GM19438 (cell line): ENCODE results near the gene DLX2.

ENCODE experiments used
- ATAC-seq: cut with Tn5 transposase; IDR thresholded peaks from one replicate; pipeline ENCODE4 v1.9.1; 2021; ENCODE audit warnings: low read depth; ENCODE audit not compliant: unreplicated experiment

DLX2 gene

DNA sequence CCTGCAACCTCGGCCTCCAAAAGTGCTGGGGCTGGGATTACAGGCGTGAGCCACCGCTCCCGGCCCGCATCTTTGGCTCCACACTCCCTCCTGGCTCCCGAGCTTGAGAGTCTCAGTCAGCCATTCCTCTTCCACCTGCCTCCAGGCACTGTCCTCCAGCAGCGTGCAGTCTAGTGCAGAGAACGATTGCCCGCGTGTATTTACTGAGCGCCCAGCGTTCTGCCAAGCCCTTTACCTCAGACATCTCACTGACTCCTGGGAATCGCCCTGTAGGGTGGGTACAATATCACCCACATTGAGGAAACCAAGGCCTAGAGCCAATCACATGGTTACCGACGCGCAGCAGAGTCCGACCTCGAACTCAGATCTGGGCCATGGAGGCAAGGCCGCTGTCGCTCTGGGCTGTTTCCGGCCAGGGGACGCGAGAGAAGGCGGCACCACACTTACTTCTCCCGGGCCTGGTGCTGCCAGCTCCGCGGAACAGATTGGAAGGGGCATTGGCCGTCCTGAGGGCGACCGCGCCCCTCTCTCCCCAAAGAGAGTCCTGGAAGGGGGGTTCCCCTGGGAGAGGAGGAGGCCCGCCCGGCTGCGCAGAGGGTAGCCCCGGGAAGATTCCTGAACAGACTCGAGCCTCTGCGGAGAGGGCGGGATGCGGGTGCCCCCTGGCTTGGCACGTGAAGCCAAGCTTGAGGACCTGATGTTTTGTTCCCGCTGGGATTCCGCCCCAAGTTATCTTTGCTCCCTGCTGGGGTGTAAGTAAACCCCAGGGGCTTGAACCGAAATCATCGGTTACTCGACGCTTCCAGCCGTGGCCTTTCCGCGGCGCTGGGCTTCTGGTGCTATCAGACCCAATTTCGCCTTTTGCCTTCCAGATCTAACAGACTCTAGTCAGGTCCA, 5.2 kb upstream of the DLX2 start:
- no peak for ATAC-seq

DNA sequence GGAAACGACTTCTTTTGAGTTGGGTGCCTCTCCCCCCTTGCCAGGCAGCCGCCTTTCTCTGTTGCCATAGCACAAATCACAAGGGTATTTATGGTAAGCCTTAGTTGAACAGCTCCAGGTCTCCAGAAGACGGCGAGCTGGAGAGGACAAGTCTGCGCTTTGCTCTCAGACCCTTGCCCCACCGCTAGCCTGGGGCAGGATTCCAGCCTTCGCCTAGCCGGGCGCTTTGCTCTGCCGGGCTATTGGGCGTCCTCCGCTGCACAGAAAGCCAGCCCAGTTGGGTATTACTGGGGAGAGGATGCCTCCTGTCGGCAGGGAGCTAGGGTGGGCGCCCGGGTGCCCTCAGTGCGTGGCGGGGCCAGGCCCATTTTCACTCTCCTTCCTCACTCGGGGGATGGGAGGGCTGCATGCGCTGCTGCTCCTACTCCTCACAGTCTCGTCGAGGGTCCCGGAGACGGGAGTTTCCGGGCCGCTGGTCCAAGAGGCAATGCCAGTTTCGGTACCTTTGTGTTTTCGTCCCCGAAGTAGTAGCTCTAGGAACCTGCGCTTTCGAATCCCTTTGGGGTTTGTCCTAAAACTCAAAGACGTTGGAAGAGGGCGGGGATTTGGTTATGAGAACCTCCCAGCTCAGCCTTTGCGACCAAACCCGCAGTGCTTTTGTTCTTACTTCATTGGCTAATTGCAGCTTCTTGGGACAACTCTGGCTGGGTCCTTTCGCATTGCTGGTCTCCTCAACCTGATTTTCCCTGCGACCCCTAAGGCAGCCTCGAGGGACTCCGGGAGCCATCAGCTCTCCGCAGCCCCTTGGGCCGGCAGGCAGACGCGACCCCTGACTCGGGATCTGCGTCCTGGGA, 3.6 kb upstream of the DLX2 start:
- ATAC-seq = no peak

DNA sequence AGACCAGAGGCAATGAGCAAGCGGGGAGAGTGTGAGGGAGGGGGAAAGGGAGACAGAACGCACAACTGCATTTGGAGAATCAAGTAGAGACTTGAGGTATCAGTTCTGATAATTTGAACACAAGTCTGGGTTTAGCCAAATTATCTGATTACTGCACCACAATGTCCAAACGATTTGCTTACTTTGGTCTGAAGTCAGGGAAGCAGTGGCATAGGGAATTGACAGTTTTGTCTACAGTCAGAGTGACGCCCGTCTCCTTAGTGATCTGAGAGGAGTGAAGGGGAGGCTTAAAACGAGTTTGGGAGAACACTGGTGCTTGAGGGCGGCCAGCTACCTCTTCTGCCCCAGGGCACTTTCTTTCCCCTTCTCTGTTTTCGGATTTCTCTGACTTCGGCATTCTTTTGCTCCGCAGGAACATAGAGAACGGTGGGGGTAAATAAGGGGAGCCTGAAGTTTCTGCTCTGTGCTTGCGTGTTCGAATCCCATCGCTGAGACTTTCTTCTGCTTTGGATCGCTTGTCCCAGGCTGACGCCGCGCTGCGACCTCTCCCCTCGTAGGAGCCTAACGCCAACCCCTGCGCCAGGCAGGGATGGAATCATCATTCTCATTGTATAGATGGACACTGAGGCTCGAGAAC, 2.9 kb upstream of the DLX2 start:
- ATAC-seq = no peak

DNA sequence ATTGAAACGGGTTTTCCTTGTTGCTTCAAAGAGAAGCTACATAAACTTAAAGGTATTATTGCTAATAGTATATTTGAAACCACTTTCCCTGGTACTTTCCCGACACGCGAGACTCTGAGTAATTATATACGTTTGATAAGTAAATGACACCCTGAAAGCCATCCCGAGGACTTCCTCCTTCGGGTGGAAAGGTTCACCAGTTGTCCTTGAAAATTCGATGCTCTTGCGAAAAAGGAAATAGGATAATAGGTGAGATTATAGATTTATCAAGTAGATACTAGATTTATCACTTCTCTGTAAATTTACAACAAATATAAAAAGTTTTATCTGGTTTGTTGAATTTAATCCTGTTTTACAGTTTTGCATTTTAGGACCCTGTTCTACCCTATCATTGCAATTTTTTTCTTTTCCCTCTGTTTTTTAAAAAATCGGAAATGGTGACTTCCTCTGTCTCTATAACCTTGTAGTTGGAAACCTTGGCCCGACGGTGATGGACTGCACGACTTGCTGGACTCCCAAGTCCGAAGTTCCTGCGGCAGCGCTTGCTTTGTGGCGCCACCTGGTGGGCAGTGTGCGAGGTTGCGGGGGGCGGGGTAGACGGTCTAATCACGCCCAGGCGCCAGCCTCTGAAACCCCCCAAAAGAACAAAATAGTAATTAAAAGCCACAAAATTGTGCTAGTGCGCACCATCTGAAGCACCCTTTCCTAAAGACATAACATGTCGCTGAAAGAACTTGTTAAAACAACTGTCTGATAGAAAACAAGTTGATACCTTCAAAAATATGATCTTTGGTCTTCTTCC, 972 bp upstream of the DLX2 start:
- no peak for ATAC-seq

DNA sequence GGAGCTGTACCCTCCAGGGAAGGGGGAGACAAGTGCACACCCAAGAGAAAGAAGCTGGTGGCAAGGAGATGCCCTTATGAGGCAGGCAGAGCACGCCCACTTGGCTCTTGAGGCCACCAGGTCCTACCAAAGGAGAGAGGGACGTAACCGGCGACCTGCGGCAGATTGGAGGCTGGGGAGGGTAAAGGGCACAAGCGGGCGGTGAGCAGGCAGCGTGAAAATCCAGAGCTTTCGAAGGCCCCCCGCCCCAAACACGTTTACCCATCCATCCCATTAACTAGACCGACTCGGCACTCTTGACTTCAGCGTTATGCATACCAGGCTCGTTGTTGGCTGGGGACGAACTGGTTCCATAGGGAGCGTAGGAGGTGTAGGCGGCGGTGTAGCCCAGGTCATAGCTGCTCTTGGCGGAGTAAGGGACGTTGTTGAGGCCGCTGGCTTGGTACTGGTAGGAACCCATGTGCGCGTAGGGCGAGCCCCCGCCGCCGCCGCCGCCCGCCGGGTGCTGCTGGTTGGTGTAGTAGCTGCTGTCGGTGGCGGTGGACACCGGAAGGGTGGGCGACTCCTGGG, 794 bp downstream of the DLX2 start:
- ATAC-seq = no peak

DNA sequence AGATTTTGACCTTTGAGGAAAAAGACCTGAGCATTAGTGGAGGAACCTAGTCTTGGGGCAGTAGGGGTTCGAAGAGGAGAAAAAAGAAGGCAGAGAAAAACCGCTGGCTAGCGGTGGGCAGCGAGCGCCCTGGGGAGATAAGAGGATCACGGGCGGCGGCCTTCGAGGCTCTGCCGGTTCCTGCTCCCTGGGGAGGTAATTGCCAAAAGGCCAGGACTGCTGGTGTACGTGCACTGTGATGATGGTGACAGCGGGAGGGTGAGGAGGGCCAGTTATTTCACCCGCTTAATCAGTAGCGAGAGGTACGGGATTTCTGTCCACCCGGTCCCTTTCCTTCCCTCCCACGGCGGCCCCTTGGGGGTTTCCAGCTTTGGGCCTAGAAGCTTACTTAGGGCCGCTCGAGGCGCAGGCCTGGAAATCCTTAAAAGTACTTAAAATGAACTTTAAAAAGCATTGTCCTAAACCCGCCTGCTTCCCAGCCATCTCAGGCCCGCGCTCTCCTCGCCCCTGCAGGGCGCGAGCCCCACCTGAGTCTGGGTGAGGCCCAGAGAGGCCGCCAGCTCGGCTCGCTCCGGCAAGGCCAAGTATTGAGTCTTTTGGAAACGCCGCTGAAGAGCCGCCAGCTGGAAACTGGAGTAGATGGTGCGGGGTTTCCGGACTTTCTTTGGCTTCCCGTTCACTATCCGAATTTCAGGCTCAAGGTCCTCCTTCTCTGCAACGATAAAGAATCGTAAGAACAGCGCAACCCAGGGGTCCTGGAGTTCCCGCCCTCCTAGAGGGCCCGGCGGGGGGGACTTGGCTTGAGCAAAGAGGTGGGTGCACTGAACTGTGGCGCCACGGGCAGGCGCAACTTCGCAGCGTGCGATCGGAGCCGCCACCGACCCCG, 1.5 kb downstream of the DLX2 start:
- ATAC-seq = no peak

DNA sequence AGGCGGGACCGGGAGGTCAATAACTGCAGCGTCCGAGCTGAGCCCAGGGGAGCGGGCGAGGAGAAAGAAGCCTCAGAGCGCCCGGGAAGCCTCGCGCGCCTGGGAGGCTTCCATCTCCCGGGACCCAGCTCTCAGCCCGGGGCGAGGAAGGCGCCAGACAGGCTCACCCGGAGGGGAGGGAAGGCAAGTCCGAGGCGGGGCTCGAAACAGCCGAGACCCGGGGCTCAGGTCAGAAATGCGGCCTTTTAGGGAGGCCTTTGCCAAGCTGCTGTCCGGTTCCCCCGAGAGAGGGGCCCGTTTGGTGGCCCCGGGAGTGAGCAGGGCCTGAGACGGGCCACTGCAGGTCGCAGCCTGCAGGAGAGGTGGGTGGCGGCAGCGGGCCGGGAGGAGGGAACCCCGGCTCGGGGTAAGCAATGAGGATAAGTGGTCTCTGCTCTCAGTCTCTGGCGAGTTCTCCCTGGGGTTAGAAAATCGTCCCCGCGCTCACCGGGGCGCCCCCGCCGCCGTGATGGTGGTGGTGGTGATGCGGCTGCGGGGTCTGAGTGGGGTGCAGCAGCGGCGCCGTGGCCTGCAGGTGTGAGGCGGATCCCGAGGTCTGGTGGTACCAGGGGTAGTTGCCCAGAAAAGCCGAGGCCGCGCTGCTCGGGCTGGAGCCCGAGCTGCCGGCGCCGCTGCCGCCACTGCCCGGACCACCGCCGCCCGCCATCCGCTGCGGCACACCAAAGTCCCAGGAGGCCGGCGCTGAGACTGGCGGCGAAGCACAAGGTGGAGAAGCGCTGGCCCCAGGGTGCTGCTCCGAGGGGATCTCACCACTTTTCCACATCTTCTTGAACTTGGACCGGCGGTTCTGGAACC, 2.4 kb downstream of the DLX2 start:
- ATAC-seq = no peak

DNA sequence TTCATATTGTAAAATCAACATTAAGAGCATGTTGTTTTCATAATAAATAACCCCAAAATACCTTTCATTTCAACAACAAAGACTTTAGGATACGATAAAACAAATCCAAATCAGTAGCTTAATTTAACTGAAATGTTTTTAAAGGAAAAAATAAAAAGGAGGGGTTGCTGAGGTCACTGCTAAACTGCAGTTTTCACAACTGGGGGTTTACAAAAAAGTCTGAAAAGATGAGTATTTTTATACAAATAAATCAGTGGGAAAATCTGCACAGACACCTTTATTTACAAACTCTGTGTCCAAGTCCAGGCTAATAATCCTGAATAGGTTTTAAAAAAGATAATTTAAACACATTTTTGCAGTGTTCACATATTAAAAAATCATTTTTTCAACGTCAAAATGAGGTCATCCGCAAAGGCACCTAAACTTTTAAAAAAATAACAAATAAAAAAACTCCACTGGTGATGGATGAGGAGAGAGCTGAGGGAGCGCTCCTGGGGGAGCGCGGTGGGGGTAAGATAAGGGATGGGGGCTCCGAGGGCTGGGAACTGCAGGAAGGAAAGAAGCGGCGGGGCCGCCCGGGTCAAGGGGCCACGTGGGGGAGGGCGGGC, 3.1 kb downstream of the DLX2 start:
- ATAC-seq = no peak

DNA sequence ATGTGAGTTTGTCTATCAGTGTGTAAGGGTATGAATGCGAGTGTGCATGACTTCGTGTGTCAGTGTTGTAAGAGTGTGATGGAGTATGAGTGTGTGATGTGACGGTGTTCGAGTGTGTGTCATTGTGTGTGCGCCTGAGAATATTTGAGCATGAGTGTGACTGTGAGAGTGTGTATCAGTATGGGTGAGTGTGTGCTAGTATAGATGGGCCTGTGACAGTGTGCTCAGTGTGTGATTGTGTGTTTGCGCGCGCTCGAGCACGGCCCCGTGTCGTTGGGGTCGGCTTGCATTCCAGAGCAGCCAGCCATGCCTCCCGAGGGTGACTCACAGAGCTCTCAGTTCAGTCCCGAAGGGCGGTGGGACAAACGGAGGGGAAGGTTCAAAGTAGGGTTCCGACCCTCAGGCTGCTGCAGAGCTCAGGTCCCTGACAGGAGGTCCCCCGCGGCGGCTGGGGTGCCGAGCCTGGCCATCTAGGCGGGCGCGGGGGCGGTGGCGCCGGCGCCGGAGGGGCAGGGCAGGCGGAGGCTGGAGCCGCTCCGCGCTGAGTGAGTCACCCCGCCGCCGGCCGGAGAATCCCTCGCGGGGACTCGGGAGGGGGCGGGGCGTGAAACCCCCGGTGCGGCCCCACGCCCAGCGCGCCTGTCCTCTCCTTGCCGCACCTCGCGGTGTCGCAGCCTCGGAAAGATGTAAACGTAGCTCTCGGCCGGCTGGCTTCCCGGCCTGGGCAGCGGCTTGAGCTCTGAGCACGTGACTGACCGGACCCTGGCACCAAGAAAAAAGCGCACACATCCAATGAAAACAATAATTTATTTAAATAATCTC, 3.8 kb downstream of the DLX2 start:
- ATAC-seq = no peak

DNA sequence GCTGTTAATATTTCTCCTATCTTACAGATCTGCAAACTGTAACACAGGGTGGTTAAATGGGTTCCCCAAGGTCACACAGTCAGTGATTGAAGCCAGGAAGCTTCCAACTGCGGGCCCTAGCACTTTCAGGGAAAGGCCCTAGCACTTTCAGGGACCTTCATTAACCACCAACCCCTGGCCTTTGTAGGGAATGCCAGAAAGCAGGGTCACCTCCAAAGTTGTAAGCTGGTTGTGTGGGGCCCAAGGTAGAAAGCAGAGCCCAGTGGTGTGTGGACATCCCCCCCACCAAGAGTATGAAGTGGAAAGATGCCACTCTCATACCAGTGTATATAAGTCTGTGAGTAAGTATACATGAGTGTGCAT, 4.4 kb downstream of the DLX2 start:
- ATAC-seq = no peak

DNA sequence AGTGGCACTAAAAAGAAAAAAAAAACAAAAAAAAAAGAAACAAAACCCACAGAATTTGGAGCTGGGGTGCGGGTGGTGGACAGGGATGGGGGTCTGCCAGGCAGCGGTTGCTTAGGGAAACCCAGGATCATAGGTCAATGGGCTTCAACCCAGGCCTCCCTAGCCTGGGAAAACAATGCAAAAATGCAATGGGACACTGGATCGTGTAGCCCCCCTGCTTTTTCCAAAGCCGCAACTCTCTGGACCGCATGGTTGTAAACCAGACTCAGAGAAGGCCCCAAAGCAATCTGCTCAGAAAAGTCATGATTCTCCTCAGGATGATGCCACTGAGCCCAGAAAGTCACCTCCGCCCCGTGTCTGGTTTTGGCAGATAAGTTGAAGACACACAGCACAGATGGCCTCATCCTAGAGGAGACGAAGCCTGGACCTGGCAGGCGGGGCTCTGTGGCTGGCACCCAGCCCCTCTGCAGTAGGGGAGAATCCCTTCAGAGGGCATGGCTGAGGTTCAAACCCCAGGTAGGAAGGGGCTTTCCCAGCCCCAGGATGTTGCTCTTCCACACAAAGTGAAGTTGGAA, 5.1 kb downstream of the DLX2 start:
- ATAC-seq = no peak

DNA sequence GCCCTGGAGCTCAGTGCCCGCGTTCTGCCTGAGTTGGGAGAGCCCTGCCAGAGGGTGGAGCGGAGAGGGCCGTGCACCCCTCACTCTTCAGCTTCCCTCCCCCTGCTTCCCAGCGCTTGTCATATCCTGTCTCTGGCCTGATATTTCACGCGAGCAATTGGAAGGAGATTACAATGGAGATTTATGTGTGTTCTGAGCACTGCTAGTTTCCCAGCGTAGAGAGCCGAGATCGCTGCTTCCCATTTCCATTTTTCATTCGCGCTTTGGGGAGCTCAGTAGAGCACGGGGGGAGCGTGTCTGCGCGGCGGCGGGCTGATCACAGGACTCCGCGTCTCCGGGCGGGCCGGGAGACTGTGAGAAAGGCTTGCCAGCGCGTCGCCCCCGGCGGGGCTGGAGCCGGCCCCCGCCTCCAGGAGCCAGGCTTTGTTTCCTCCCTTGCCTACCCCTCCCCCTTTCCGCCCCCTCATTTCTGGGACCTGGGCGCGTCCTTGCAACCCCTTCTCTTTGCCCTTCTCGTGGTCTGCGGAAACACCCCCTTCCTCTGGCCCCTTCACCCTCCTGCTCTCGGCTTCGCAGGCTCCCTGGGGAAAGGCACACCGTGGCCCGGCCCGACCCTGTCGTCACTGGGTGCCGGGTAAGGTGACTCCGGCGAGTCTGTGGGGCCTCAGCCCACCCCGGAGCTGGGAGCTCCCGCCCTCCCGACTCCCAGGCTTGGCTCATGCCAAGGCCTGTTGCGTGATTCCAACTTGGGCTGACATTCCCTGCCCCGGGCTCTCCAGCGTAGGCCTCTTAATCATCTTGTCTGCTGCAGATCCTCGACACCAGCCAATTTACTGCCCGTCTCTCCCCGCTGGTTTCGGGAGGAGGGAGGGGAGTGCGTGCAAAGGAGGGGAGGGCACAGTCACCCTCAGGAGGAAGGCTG, 5.8 kb downstream of the DLX2 start:
- no peak for ATAC-seq

DNA sequence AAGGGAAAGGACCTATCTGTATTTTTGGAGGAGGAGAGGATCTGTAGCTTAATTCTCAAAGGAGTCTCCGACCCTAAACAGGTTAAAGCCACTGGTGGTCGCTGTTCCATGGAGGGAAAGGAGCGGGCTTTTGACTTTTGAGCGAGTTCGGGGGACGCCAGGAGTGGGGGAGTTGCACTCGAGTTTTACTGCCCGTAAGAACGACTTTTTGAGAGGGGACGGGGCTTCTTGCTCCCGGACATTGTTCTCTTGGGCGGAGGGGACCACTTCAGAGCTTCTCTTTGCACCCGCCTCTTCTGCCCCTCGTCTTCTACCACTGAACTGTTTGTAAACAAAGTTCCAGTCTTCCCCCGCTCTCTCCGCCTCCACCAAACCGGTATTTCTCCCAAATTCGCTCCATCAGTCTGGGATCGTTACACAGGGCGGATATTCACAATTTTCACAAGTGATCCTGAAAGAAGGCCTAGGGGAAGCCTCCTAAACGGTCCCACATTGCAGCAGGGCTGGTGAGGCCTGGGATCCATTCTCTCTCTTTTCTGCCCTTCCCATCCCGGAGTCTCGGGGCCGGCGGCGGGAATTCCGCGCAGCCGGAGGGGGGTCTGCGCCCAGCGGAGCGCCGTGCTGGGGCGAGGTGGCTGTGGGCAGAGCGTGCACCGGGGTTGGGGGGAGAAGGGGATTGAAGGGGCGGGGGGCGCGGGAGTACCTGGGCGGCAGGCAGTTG, 6.6 kb downstream of the DLX2 start:
- no peak for ATAC-seq

DNA sequence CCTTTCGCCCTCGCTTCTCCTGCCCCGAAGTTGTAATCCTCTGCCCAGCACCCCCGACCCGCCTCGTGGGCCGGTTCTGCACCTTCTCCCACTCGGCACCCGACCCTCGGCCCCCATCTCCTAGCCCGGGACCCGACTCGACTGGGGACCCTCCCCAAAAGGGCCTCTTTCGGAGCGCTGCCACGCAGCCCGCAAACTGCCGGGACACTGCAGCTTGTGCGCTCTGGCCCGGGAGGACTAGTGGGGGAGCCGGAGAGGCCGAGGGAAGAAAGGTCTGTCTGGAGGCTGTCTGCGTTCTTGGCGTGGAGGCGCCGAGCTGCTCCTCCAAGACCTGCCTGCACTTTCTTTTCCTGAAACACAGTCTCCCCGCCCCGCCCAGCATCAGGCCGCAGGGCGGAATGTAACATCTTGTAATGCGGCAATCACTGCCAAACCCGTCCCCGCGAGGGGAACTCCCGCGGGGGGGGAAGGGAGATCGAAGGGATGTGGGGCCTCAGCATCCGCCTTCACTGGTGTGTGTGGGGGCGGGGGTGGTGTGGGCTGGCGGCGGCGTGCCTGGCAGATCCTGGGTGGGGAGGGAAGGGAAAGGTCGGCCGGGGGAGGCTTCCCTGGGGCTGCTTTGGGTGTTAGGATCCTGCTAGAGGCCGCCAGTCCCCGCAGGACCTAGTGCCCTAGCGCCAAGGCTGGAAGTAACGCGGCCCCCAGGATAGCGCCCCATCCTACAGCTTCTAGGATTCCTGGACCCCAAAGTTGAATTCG, 7.4 kb downstream of the DLX2 start:
- ATAC-seq = peak; percentile 41
